GM21737 (cell line): ENCODE results near the gene PROM1.
A peak's percentile ranks its signal among the peaks of the same experiment; 100 is the strongest.

Experiments used
- ATAC-seq: cut with Tn5 transposase; IDR thresholded peaks from one replicate; pipeline ENCODE4 v1.9.1; 2021; ENCODE audit warnings: mild to moderate bottlenecking, moderate library complexity; ENCODE audit not compliant: unreplicated experiment

Gene PROM1

DNA sequence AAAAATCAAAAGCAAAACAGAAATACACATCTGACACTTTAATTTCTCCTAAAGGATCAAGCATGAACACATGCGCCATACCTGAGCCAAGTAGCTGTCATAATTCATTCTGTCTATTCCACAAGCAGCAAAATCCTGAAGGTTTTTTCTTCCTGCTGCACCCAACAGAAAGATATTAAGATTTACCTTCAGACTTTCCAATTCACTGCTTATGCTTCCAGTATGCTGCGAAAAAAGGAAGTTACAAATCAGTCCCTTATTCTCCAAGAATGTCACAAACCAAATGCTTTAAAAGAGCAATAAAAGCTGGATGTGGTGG, 91.7 kb downstream of the PROM1 start:
- ATAC-seq, result no peak

DNA sequence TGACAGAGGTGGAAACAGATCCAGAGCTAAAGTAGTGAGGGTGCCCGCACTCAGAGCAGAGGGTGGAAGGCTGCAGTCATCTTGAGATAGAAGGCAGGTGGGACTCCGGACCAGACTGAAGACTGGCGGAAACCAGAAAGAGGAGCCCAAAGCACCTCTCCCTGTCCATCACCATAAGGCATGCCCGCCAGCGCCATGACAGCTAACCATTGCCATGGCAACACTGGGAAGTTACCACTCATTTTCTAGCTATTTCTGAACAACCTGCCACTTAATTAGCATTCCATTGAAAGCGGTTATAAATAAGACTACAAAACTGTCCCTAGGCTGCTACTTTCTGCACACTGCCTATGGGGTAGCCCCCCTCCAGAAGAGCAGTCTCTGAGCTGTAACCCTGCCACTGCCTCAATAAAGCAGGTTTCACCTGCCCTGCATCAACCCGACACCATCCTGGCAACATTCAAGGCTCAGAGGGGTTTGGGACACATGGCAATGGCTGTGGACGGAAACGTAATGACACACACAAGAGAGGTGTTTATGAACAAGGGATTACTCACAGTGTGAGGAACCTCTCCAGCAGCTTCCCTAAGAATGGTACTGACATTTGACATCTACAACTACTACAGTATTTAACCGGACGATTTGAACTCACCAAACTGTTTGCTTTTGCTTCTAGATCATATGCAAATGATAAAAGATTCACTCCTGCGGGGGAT, 93.1 kb downstream of the PROM1 start:
- no peak for ATAC-seq

GRCh38 chr4:15989424-15989823, 94.4 kb downstream of the PROM1 start:
- ATAC-seq, result no peak

DNA sequence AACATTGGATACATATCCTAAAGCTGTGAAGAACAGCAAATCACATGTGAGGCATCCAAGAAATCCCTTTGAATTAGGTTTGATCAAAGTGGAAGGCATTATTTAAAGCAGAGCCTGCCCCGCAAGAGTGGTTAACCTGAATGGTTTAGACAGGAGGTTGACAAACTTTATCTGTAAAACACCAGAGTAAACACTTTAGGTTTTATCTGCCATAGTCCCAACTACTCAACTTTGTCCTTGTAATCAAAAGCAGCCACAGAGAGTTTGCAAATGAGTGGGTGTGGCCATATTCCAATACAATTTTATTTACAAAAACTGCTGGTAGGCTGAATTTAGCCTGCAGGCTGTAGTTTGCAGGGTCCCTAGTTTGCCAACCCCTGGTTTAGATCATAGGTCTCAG, 95.6 kb downstream of the PROM1 start:
- ATAC-seq, result no peak

DNA sequence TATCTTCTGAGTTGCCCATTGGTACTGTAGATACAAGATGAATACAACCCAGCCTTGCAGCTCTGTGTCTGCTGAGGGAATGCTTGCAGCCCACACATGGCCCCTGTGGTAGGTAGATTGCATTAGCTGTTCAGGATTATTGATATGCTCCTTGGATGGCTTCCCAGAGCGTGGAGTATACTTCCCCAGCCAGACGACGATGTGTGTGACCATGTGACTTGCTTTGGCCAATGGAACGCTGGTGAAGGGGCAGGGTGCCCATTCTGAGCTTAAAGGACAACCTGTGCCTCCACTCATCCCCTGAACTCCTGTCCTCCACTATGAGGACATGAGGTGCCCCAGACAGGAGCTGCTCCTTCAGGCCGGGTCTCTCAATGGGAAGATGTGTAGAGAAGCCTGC, 96.9 kb downstream of the PROM1 start:
- no peak for ATAC-seq

GRCh38 chr4:15983610-15984009, 100.2 kb downstream of the PROM1 start:
- no peak for ATAC-seq

- ATAC-seq, result no peak
These were observed 100.8 kb downstream of the PROM1 start for GRCh38 chr4:15982842-15983524.

GRCh38 chr4:15976456-15977447, 107.1 kb downstream of the PROM1 start:
- ATAC-seq, result no peak

- ATAC-seq, result no peak
These were observed 112.6 kb downstream of the PROM1 start for GRCh38 chr4:15971068-15971801.

- no peak for ATAC-seq
These were observed 115.1 kb downstream of the PROM1 start for GRCh38 chr4:15968551-15969300.

- no peak for ATAC-seq
These were observed 118.5 kb downstream of the PROM1 start for GRCh38 chr4:15965325-15965724.

DNA sequence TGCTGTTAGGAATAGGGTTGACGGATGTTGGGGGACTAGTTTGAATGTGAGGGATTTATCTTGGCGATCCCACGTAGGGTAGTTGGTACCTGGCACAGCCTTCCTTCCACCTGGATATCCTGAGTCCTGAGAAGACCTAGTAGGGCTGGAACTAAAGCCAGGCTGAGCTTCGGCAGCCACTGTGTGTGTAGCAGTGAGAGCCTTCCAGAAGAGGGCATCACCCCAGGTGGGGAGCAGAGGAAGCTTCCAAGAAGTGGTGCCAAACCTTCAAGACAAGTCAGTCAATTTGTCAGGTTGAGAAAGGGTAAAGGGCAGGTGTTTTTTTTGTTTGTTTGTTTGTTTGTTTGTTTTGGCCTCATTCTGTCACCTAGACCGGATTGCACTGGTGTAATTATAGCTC, 119.7 kb downstream of the PROM1 start:
- ATAC-seq, result no peak

GRCh38 chr4:15963576-15963975, 120.2 kb downstream of the PROM1 start:
- ATAC-seq, result peak; percentile 69

DNA sequence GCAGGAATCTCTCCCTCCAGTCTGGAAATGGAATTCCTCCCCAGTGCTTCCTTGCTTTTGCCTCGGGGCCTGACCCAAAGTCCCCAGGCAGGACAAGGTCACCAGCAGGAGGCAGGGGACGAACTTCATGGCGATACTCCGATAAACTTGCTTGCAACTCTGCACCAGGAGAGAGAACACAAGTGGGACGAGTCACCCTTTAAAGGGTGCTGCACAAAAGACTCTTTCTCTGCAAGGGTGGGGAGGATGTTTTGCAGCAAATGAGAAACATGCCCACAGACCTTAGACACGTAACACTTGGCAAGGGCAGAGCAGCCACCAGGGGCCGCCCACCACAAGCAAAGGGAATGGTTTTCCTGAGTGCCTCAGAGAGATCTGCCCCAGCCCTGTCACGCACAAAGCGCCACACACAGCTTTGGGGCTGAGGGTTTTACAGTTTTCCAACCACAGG, 120.8 kb downstream of the PROM1 start, which contains the start of gene FGFBP2:
Gene FGFBP2 (minus strand): TSS at position 175 of the 451 bp plus-strand sequence. CDS start 46 bp downstream, at position 129.
- ATAC-seq, result no peak

DNA sequence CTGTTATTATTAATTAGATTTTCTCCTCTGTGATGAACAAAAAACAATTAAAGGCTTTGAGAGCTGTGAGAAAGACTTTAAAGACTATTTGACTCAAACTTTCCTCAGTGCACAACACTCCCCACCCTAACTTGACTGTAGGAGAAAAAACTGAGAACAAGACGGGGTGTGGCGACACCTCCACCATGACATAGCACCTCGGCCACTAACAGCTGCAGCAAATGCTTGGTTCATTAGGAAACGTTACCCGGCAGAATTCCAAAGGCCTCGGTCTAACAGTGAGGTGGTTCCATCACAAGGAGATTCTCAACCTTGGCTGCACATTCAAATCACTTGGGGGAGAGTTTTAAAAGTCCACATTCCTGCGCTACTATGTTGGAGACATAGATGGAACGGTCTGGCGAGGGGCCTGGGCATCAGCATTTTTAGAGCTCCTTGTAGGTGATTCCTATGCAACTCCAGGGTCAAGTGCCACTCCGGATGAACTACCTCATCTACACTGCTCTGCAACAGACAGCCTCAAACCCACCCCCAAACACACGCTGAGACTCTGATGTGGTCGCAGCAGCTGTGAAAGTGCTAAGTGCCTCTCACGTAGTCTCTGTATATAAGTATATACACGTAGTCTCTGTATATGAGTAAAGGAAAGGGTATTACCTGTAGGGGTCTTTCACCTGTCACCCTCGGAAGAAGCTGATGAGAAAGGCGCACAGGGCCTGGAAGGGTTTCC, 121.9 kb downstream of the PROM1 start:
- no peak for ATAC-seq

DNA sequence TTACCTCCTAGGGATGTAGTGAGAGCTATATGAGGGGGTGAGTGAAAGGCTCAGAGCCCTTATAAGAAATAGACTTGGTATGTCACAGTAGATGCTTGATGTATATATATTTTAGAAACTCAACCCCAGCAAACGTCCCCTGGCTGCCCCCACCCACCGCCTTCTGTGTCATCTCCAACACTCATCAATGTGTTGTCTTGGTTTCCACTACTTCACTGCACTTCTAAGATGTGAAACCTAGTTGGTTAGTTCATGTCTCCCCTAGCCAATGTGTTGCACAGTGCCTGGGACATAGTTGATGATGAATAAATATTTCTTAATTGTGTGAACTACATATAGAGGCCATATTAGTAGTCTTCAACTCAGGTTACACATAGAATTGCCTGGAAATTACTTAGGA, 125.3 kb downstream of the PROM1 start:
- ATAC-seq, result no peak

- peak; percentile 96 for ATAC-seq
These were observed 127.5 kb downstream of the PROM1 start for GRCh38 chr4:15956179-15956850.

- no peak for ATAC-seq
These were observed 128.2 kb downstream of the PROM1 start for GRCh38 chr4:15955670-15956069.

DNA sequence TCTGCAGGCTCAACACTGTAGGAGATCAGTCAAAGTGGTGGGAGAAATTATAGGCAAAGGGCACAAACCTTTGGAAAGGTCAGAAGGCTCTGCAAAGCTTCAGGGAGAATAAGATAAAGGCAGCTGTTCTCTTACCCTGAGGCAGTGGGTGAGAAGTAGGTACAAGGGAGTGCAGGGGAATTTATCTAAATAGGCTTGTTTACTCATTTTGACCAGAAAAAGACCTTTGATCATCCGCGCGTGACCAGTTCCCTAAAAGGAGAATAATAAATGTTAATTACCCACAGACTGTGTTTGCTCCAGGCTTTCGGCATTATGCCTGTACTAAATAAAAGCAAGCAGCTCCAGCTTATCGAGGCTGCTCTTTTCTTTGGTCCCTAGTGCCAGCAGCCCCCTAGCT, 130.2 kb downstream of the PROM1 start:
- ATAC-seq, result no peak
